ENCODE results near the gene ECEL1. TPM values are rescaled to one million over a fixed set of nuclear protein-coding genes. Genes with fewer than 3 reads are reported as not detected.

Gene ECEL1
- total and polyA plus RNA-seq, 2 of the 4 experiments (the other 2 are of a cell fraction), result not detected

DNA sequence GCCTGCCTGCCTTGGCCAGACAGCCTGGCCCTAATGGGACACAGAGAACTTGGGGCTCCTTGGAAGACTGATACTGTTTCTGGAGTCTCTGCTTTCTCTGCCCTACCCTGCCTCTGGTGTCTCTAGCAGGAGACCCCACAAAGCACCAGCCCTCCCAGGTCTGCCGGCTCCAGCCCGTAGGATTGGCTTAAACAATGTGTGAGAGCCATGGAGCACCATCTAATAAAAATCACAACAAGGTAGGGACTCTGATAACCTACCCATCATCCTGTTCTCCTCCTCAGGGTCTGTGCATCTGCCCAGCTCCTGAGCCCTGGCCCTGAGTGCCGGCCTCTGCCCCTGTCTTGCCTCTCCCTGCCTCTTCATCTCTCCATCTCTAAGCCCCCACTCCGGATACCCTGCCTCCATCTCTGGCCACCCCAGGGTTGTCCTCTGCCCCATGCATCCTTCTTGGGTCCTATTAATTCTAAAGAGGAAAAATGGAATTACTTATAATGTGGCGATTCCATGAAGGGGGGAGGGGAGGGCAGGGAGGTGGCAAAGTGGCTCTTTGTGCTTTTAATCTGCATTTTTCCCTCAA lies 1.2 kb upstream of the ECEL1 start:
- no peak for DNase-seq
- no peak overlapping the region for H2BK15ac ChIP-seq (ENCODE audit: low read depth, low read length)

More for the DNA sequence above, 1.2 kb upstream of the ECEL1 start:
- Histone ChIP-seq H3K4me1 (ENCODE audit: control insufficient read depth, insufficient read depth, low read length) (no peaks in the 10 kb centered on the region; the same call in 1 of the 2 replicates), H3K9ac (ENCODE audit: low read depth, low read length) (no peak overlapping the region), H2AK5ac (ENCODE audit: low read depth, low read length) (no peak overlapping the region), H3K9me1 (ENCODE audit: insufficient read depth, low read length) (no peaks in the 10 kb centered on the region), H2AK9ac (replicated peaks; ENCODE audit: low read depth, low read length, poor library complexity) (no peak overlapping the region), H4K8ac (ENCODE audit: low read depth in 2 of 2, low read length in 2 of 2) (no peak overlapping the region), H3K79me1 (ENCODE audit: low read depth in 1 of 2, low read length in 2 of 2) (no peaks in the 10 kb centered on the region), H3K4me2 (ENCODE audit: low read depth, low read length) (no peak overlapping the region), H3K36me3 (ENCODE audit: control insufficient read depth, insufficient read depth, low read length) (no peaks in the 10 kb centered on the region), H3K27ac (ENCODE audit: insufficient read depth, low read length) (no peak overlapping the region), H3K9me3 (ENCODE audit: control insufficient read depth, insufficient read depth, low read length) (no peaks in the 10 kb centered on the region), H2BK120ac (ENCODE audit: low read depth, low read length) (no peak overlapping the region), H3K23ac (ENCODE audit: low read depth, low read length) (no peak overlapping the region), H2BK5ac (ENCODE audit: low read depth, low read length, poor library complexity, severe bottlenecking) (no peak overlapping the region), H3K27me3 (ENCODE audit: control insufficient read depth, insufficient read depth, low read length) (peaks cover 69% of the 10 kb centered on the region), H2AFZ (replicated peaks; ENCODE audit: low read length, poor library complexity) (no peak overlapping the region), H3K18ac (ENCODE audit: low read depth, low read length) (no peak overlapping the region), H4K5ac (ENCODE audit: low read depth, low read length) (no peak overlapping the region), H4K91ac (ENCODE audit: insufficient read depth, low read depth, low read length) (no peak overlapping the region), H3K14ac (replicated peaks; ENCODE audit: low read depth, low read length) (no peak overlapping the region), H4K20me1 (ENCODE audit: insufficient read depth, low read length) (no peaks in the 10 kb centered on the region; the same call in 1 of the 2 replicates), H3K4me3 (ENCODE audit: insufficient read depth, low read depth, low read length) (no peak overlapping the region), H3K4ac (ENCODE audit: low read depth, low read length) (no peak overlapping the region), H3K56ac (ENCODE audit: extremely low read depth, insufficient read depth, low read length) (no peak overlapping the region), H2BK20ac (ENCODE audit: low read depth, low read length) (no peak overlapping the region)
- intact Hi-C loops (cut with micrococcal nuclease) (no loop called here), in situ Hi-C loops (cut with MboI; ENCODE audit: low sequenced_read_pairs) (no loop called here), dilution Hi-C loops (cut with HindIII; ENCODE audit: low sequenced_read_pairs, unreplicated experiment) (no loop called here)
- ChIA-PET POLR2A (ENCODE audit: unreplicated experiment) (no interaction called here), CTCF (no interaction called here)
- no peak for ATAC-seq (ENCODE audit: low read depth)
- WGBS, 2 experiments (ENCODE audit: extremely low coverage in 2 of 2, insufficient read length in 1 of 2), result 58% methylated on average over 2 of the region's 5 CpGs; no CpG with 5 or more reads in 1 of the 2 experiments
- TF ChIP-seq, protein P1, sequence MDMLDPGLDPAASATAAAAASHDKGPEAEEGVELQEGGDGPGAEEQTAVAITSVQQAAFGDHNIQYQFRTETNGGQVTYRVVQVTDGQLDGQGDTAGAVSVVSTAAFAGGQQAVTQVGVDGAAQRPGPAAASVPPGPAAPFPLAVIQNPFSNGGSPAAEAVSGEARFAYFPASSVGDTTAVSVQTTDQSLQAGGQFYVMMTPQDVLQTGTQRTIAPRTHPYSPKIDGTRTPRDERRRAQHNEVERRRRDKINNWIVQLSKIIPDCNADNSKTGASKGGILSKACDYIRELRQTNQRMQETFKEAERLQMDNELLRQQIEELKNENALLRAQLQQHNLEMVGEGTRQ (IDR thresholded peaks at IDR 0.05; ENCODE audit: low read depth, low read length), result no peak
- TF ChIP-seq SMC3 (IDR thresholded peaks at IDR 0.05; ENCODE audit: low read depth, low read length) (no peak), BHLHE40 (IDR thresholded peaks at IDR 0.05; ENCODE audit: low read depth, low read length) (no peak), RCOR1 (IDR thresholded peaks at IDR 0.05; ENCODE audit: insufficient replicate concordance, low read length) (no peak), NFE2L2 (IDR thresholded peaks at IDR 0.05; ENCODE audit: low read depth, low read length) (no peak), CHD1 (IDR thresholded peaks at IDR 0.05; ENCODE audit: low read depth, low read length) (no peak), MXI1 (IDR thresholded peaks at IDR 0.05; ENCODE audit: borderline replicate concordance, low read depth, low read length) (no peak), CEBPB (IDR thresholded peaks at IDR 0.05; ENCODE audit: low read depth, low read length) (no peak), RFX5 (IDR thresholded peaks at IDR 0.05; ENCODE audit: low read depth, low read length) (no peak), CTCF (conservative IDR thresholded peaks at IDR 0.05; ENCODE audit: low read depth, low read length) (no peak), POLR2A (IDR thresholded peaks at IDR 0.05; ENCODE audit: low read depth, low read length) (no peak), FOS (IDR thresholded peaks at IDR 0.05; ENCODE audit: low read depth, low read length) (no peak), MAZ (IDR thresholded peaks at IDR 0.05; ENCODE audit: borderline replicate concordance, low read depth, low read length) (no peak), MAFK (IDR thresholded peaks at IDR 0.05; ENCODE audit: low read depth, low read length) (no peak), RAD21 (IDR thresholded peaks at IDR 0.05; ENCODE audit: low read length) (no peak)
- TF ChIP-seq, protein P2, sequence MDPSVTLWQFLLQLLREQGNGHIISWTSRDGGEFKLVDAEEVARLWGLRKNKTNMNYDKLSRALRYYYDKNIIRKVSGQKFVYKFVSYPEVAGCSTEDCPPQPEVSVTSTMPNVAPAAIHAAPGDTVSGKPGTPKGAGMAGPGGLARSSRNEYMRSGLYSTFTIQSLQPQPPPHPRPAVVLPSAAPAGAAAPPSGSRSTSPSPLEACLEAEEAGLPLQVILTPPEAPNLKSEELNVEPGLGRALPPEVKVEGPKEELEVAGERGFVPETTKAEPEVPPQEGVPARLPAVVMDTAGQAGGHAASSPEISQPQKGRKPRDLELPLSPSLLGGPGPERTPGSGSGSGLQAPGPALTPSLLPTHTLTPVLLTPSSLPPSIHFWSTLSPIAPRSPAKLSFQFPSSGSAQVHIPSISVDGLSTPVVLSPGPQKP (IDR thresholded peaks at IDR 0.05; ENCODE audit: borderline replicate concordance, low read depth, low read length), result no peak
- no TSS peak for BruUV-seq (replicated peaks)
